BLaER1 treated with 17β-estradiol and CSF1 and Interleukin-3, amounts not matched to agents 10 nM and 100 nM (cell line): ENCODE results near the gene PRRX1.

ENCODE experiments used
- H3K27ac ChIP-seq, 11 experiments: shearing (Covaris generic); formaldehyde crosslinking; 2 replicates each; pipeline ENCODE4 v1.8.1; 2022
- H3K27me3 ChIP-seq, 11 experiments: shearing (Covaris generic); formaldehyde crosslinking; 2 replicates each; pipeline ENCODE4 v1.8.1; 2022
- H3K36me3 ChIP-seq, 11 experiments: shearing (Covaris generic); formaldehyde crosslinking; 2 replicates each; pipeline ENCODE4 v1.8.1; 2022
- H3K4me1 ChIP-seq, 10 experiments: shearing (Covaris generic); formaldehyde crosslinking; 2 replicates each; pipeline ENCODE4 v1.8.1; 2022
- H3K4me2 ChIP-seq, 11 experiments: shearing (Covaris generic); formaldehyde crosslinking; 2 replicates each; pipeline ENCODE4 v1.8.1; 2022
- H3K4me3 ChIP-seq, 10 experiments: shearing (Covaris generic); formaldehyde crosslinking; 2 replicates each; pipeline ENCODE4 v1.8.1; 2022
- H3K9ac ChIP-seq, 11 experiments: shearing (Covaris generic); formaldehyde crosslinking; 2 replicates each; pipeline ENCODE4 v1.8.1; 2022
- H3K9me3 ChIP-seq, 11 experiments: shearing (Covaris generic); formaldehyde crosslinking; replicated peaks in 1 of 11; 2 replicates each; pipeline ENCODE4 v1.8.1; 2022
- H4K20me1 ChIP-seq, 11 experiments: shearing (Covaris generic); formaldehyde crosslinking; 2 replicates each; pipeline ENCODE4 v1.8.1; 2022
- Cebpa-rat ChIP-seq, 11 experiments: shearing (Covaris generic); IDR thresholded peaks; 2 replicates each; pipeline ENCODE4 v1.8.1; 2022

Gene PRRX1

DNA sequence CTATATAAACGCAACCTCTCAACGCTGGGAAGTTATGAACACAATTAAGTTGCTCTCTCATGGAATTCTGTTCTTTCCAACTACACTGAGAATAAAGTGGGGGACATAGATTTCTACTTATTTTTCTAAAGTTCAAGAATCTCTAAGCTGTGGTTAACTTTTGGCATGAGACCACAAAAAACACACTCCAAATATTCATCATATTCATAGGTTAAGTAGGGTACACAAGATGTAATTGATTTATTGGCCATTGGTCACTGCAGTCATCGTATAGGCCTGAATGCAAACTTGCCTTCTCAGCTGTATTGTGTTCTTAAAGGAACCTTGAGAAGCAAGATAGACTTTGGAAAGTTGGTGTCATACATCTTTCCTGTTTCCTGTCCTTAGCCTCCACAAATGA lies 40.3 kb downstream of the PRRX1 start:
- peaks cover 0 to 31% (median 0%) of the 10 kb centered on the region in 10 experiments; a peak in 6 of 20 replicates for H3K4me1 ChIP-seq
- H3K4me2 ChIP-seq: no peak overlapping the region
- no peak overlapping the region for H3K27ac ChIP-seq
- H3K9me3 ChIP-seq: peaks cover 0 to 7% (median 0%) of the 10 kb centered on the region in 11 experiments; a peak in 3 of 22 replicates
- H3K4me3 ChIP-seq: no peak overlapping the region
- no peaks in the 10 kb centered on the region for H3K36me3 ChIP-seq
- H3K9ac ChIP-seq: no peak overlapping the region
- TF ChIP-seq Cebpa-rat (IDR thresholded peaks at IDR 0.05): no peak
- no peaks in the 10 kb centered on the region for H3K27me3 ChIP-seq
- no peaks in the 10 kb centered on the region for H4K20me1 ChIP-seq

GRCh38 chr1:170705981-170706380 lies 42.0 kb downstream of the PRRX1 start:
- H3K4me1 ChIP-seq: peaks cover 0 to 28% (median 0%) of the 10 kb centered on the region in 10 experiments; a peak in 6 of 20 replicates
- no peak overlapping the region for H3K9ac ChIP-seq
- H3K27me3 ChIP-seq: no peaks in the 10 kb centered on the region
- no peaks in the 10 kb centered on the region for H3K36me3 ChIP-seq
- no peak overlapping the region for H3K27ac ChIP-seq
- H3K4me2 ChIP-seq: no peak overlapping the region
- H3K9me3 ChIP-seq: peaks cover 0 to 7% (median 0%) of the 10 kb centered on the region in 11 experiments; a peak in 3 of 22 replicates
- TF ChIP-seq Cebpa-rat (IDR thresholded peaks at IDR 0.05): no peak
- H3K4me3 ChIP-seq: no peak overlapping the region
- no peaks in the 10 kb centered on the region for H4K20me1 ChIP-seq

- Histone ChIP-seq H3K9ac (no peak overlapping the region), H3K36me3 (no peaks in the 10 kb centered on the region), H4K20me1 (no peaks in the 10 kb centered on the region), H3K4me3 (no peak overlapping the region), H3K4me1 (peaks cover 0 to 24% (median 0%) of the 10 kb centered on the region in 10 experiments; a peak in 6 of 20 replicates), H3K4me2 (no peak overlapping the region), H3K9me3 (peaks cover 0 to 7% (median 0%) of the 10 kb centered on the region in 11 experiments; a peak in 3 of 22 replicates), H3K27ac (no peak overlapping the region), H3K27me3 (no peaks in the 10 kb centered on the region)
- TF ChIP-seq Cebpa-rat (IDR thresholded peaks at IDR 0.05): no peak
These were observed 43.2 kb downstream of the PRRX1 start for GRCh38 chr1:170707117-170707516.

DNA sequence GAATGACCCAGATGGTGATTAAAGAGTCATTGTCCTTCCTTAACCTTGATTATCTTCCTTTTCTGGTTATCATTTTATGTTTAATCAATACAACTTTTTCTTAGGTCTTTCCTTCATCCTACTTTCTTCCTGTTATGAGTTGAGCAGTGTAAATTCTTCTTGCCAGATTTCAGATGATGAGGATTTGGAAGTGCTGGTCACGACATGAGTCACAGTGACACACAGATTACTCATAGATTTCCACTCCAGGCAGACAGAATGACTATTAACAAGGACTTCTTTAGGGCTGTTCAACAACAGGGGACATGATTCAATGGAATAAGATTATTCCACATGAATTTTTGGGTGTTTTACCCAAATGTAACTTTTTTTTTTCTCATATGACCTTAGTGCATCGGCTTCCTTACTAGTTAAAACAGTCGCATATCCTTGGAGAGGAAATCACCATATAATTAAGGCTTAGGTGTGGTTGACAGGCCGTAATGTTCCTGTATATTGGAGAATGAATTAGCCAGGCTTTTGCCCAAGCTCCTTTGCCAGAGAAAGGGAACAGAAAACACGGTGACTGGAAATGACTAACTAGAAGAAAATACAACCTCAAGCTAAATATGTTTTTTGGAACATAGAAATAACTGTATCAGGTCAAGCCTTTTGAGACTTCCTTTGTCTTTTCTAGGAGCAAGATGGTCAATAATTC lies 44.2 kb downstream of the PRRX1 start:
- peaks cover 0 to 7% (median 0%) of the 10 kb centered on the region in 11 experiments; a peak in 3 of 22 replicates for H3K9me3 ChIP-seq
- H3K4me2 ChIP-seq: peak overlapping the region in 3 of 11 experiments; percentile 7 to 55 (median 24); a peak in 5 of 22 replicates
- peak overlapping the region in 2 of 11 experiments; percentile 1 to 55; a peak in 3 of 22 replicates for H3K27ac ChIP-seq
- TF ChIP-seq Cebpa-rat (IDR thresholded peaks at IDR 0.05): no peak
- no peak overlapping the region; a peak in 1 of 22 replicates for H3K9ac ChIP-seq
- H3K36me3 ChIP-seq: no peaks in the 10 kb centered on the region
- H4K20me1 ChIP-seq: no peaks in the 10 kb centered on the region
- H3K4me3 ChIP-seq: no peak overlapping the region
- peaks cover 0 to 24% (median 0%) of the 10 kb centered on the region in 10 experiments; a peak in 6 of 20 replicates for H3K4me1 ChIP-seq
- no peaks in the 10 kb centered on the region for H3K27me3 ChIP-seq

- H4K20me1 ChIP-seq: no peaks in the 10 kb centered on the region
- no peak overlapping the region for H3K4me2 ChIP-seq
- no peak overlapping the region for H3K9ac ChIP-seq
- H3K9me3 ChIP-seq: peaks cover 0 to 3% (median 0%) of the 10 kb centered on the region in 11 experiments; a peak in 3 of 22 replicates
- H3K27me3 ChIP-seq: no peaks in the 10 kb centered on the region
- no peaks in the 10 kb centered on the region for H3K36me3 ChIP-seq
- TF ChIP-seq Cebpa-rat (IDR thresholded peaks at IDR 0.05): no peak
- no peak overlapping the region for H3K27ac ChIP-seq
- no peak overlapping the region for H3K4me3 ChIP-seq
- peaks cover 0 to 24% (median 0%) of the 10 kb centered on the region in 10 experiments; a peak in 6 of 20 replicates for H3K4me1 ChIP-seq
These were observed 47.8 kb downstream of the PRRX1 start for GRCh38 chr1:170711682-170712081.

DNA sequence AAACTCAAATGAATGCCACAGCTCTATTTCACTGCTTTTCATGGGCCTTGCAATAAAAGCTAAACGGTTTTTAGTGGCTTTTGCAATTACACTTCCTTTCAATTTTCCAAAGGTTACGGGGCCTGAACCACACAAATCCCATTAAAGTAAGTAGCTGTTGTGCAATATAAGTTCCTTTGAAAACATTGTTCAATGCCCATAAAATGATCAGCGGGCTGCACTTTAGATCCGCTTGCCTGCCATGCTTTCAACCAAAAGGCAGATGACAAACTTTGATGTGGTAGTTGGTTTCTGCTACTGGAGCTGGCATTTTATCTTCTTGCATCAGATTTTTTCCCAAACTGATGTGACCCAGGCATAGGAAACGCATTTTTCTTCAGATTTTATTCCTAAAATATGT lies 50.2 kb downstream of the PRRX1 start:
- peak in 2 of 11 experiments; percentile 14 to 16; a peak in 1 of 22 replicates for TF ChIP-seq Cebpa-rat (IDR thresholded peaks at IDR 0.05)
- Histone ChIP-seq H3K4me1 (peaks cover 0 to 2% (median 0%) of the 10 kb centered on the region in 10 experiments; a peak in 2 of 20 replicates), H3K27me3 (no peaks in the 10 kb centered on the region), H3K9me3 (no peaks in the 10 kb centered on the region), H4K20me1 (no peaks in the 10 kb centered on the region), H3K36me3 (no peaks in the 10 kb centered on the region), H3K9ac (no peak overlapping the region), H3K4me2 (no peak overlapping the region), H3K27ac (no peak overlapping the region), H3K4me3 (no peak overlapping the region)

- TF ChIP-seq Cebpa-rat (IDR thresholded peaks at IDR 0.05): no peak
- no peak overlapping the region for H3K9ac ChIP-seq
These were observed 51.0 kb downstream of the PRRX1 start for GRCh38 chr1:170714938-170715337.

GRCh38 chr1:170716835-170717429 lies 53.0 kb downstream of the PRRX1 start:
- H3K9me3 ChIP-seq: no peaks in the 10 kb centered on the region

More at GRCh38 chr1:170714938-170715337, 51.0 kb downstream of the PRRX1 start:
- no peaks in the 10 kb centered on the region for H4K20me1 ChIP-seq
- H3K36me3 ChIP-seq: no peaks in the 10 kb centered on the region
- no peaks in the 10 kb centered on the region for H3K9me3 ChIP-seq
- H3K27me3 ChIP-seq: no peaks in the 10 kb centered on the region
- no peaks in the 10 kb centered on the region for H3K4me1 ChIP-seq
- H3K4me3 ChIP-seq: no peak overlapping the region
- no peak overlapping the region for H3K4me2 ChIP-seq
- H3K27ac ChIP-seq: no peak overlapping the region

GRCh38 chr1:170720661-170721060 lies 56.7 kb downstream of the PRRX1 start:
- no peak for TF ChIP-seq Cebpa-rat (IDR thresholded peaks at IDR 0.05)

More at GRCh38 chr1:170716835-170717429, 53.0 kb downstream of the PRRX1 start:
- TF ChIP-seq Cebpa-rat (IDR thresholded peaks at IDR 0.05): no peak
- no peak overlapping the region for H3K4me2 ChIP-seq
- no peaks in the 10 kb centered on the region for H3K27me3 ChIP-seq
- H3K4me1 ChIP-seq: no peaks in the 10 kb centered on the region
- H3K9ac ChIP-seq: no peak overlapping the region
- no peaks in the 10 kb centered on the region for H3K36me3 ChIP-seq
- no peak overlapping the region for H3K27ac ChIP-seq
- no peaks in the 10 kb centered on the region for H4K20me1 ChIP-seq
- H3K4me3 ChIP-seq: no peak overlapping the region

More at GRCh38 chr1:170720661-170721060, 56.7 kb downstream of the PRRX1 start:
- H3K9me3 ChIP-seq: no peaks in the 10 kb centered on the region
- H3K4me1 ChIP-seq: no peaks in the 10 kb centered on the region
- H3K36me3 ChIP-seq: no peaks in the 10 kb centered on the region
- H3K27me3 ChIP-seq: no peaks in the 10 kb centered on the region
- no peaks in the 10 kb centered on the region for H4K20me1 ChIP-seq
- H3K4me2 ChIP-seq: no peak overlapping the region
- H3K27ac ChIP-seq: no peak overlapping the region
- H3K9ac ChIP-seq: no peak overlapping the region
- no peak overlapping the region for H3K4me3 ChIP-seq
